Right lobe of liver (tissue), 4 donors: Measurements from ENCODE around the gene COX19.

Source experiments
- CTCF ChIP-seq, 4 donors: fragments of 200-600 bp in 3 of 4; fragments of 450-650 bp in 1 of 4; IDR thresholded peaks; one replicate each; pipeline versions ENCODE4 v1.5.1 to v1.8.0; 2016 to 2022; ENCODE audit warnings: antibody characterized with exemption in 4 of 4, mild to moderate bottlenecking in 2 of 4
- POLR2A ChIP-seq: fragments of 450-650 bp; IDR thresholded peaks from one replicate; pipeline ENCODE4 v1.6.1; 2017; ENCODE audit warnings: antibody characterized with exemption, mild to moderate bottlenecking
- donor health status: DM: no; HTN: no; CAD: no.
- donor health status: DM: no; HTN: no; CAD: no.
- donor health status: DM: no; HTN: yes; CAD: no.

- TF ChIP-seq CTCF (IDR thresholded peaks at IDR 0.05) (no peak), POLR2A (no peak)
Observed at GRCh38 chr7:979151-979550, 3.8 kb upstream of the COX19 start.
